GM12875 (cell line): ENCODE data around the gene SH3BP2.

Source experiments
- H3K4me3 ChIP-seq: one replicate; pipeline ENCODE4 v1.5.1; 2011; ENCODE audit warnings: low read depth, low read length, control low read depth
- CTCF ChIP-seq: IDR thresholded peaks from 2 replicates; pipeline ENCODE4 v1.5.1; 2011; ENCODE audit warnings: low read depth, mild to moderate bottlenecking, control low read depth, inconsistent platforms, low read length, moderate library complexity, borderline replicate concordance; ENCODE audit not compliant: insufficient read depth

SH3BP2 gene

GRCh38 chr4:2746891-2747695 is 45.8 kb upstream of the SH3BP2 start:
- H3K4me3 ChIP-seq: peak overlapping the region; percentile 40
- TF ChIP-seq CTCF: no peak

- no peak overlapping the region for H3K4me3 ChIP-seq
- no peak for TF ChIP-seq CTCF
Measured at GRCh38 chr4:2750719-2751605, 41.9 kb upstream of the SH3BP2 start.

- no peak for TF ChIP-seq CTCF
- H3K4me3 ChIP-seq: no peak overlapping the region
Measured at GRCh38 chr4:2753436-2753835, 39.4 kb upstream of the SH3BP2 start.

GRCh38 chr4:2754848-2755819 is 37.8 kb upstream of the SH3BP2 start:
- H3K4me3 ChIP-seq: peak overlapping the region; percentile 79
- TF ChIP-seq CTCF: no peak

- peak; percentile 26; the same call in 1 of the 2 replicates for TF ChIP-seq CTCF
- peak within 1 kb of the TSS; percentile 79 for H3K4me3 ChIP-seq
Measured at GRCh38 chr4:2755821-2756690, 36.8 kb upstream of the SH3BP2 start, which contains the start of gene TNIP2. TNIP2 (minus strand) TSS chr4:2756336; CDS start chr4:2756289, 47 bp downstream.
